Measurements from ENCODE around the gene RASA2.

DNA sequence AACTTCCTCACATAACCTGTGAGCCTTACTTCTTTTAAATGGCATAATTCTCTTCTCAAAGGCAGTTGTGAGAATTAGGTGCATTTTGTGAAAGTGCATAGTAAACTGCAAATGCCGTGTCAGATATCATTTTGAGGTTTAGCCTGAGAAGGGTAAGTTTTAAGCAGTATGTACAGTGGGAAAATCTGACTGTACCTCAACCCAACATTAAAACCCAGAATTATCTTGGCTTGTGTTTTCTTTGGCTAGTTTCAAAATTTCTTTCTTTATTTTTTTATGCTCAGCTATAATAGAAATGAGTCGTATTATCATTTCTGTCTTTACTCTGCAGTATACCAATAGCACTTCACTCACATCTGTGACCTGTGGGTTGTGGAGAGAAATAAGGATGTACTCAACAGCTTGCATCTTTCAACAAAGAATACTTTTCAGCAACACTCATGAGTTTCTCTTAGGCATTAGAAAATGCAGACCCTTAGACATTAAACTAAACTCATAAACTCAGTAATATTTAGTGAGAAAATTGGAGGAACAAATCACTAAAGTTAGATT, 65.7 kb downstream of the RASA2 start:
- TF ChIP-seq, protein P1, sequence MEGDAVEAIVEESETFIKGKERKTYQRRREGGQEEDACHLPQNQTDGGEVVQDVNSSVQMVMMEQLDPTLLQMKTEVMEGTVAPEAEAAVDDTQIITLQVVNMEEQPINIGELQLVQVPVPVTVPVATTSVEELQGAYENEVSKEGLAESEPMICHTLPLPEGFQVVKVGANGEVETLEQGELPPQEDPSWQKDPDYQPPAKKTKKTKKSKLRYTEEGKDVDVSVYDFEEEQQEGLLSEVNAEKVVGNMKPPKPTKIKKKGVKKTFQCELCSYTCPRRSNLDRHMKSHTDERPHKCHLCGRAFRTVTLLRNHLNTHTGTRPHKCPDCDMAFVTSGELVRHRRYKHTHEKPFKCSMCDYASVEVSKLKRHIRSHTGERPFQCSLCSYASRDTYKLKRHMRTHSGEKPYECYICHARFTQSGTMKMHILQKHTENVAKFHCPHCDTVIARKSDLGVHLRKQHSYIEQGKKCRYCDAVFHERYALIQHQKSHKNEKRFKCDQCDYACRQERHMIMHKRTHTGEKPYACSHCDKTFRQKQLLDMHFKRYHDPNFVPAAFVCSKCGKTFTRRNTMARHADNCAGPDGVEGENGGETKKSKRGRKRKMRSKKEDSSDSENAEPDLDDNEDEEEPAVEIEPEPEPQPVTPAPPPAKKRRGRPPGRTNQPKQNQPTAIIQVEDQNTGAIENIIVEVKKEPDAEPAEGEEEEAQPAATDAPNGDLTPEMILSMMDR (IDR thresholded peaks at IDR 0.05) = no peak
- no peak for TF ChIP-seq POLR2A (IDR thresholded peaks at IDR 0.05; ENCODE audit: low read depth)
- TF ChIP-seq POLR2AphosphoS5 (IDR thresholded peaks at IDR 0.05) = no peak
